Measurements from ENCODE around the gene FUCA1.

FUCA1 gene

DNA sequence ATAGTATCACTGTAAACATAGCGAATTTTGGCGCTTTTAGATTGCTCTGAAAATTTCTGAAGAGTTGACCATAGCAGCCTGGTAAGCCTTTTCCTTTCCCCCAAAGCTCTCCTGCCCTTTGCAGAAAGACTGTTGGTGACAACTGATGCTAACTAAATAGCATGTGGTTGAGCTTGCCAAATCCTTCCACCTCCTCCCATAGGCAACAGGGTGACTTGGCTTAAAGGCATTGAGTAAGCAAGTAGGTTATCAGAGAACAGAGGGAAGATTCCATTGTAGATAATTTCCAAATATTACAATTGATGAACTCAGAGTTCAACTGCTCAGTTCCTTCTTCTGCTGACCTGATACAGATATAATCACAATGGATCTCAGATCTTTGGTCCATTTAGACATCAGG is 22.9 kb downstream of the FUCA1 start:
- H3K79me2 ChIP-seq (ENCODE audit: insufficient read depth, low read length) = no peaks in the 10 kb centered on the region
- no peaks in the 10 kb centered on the region for H3K4me1 ChIP-seq (ENCODE audit: insufficient read depth, low read length, poor library complexity, severe bottlenecking)
- TF ChIP-seq, protein P1, sequence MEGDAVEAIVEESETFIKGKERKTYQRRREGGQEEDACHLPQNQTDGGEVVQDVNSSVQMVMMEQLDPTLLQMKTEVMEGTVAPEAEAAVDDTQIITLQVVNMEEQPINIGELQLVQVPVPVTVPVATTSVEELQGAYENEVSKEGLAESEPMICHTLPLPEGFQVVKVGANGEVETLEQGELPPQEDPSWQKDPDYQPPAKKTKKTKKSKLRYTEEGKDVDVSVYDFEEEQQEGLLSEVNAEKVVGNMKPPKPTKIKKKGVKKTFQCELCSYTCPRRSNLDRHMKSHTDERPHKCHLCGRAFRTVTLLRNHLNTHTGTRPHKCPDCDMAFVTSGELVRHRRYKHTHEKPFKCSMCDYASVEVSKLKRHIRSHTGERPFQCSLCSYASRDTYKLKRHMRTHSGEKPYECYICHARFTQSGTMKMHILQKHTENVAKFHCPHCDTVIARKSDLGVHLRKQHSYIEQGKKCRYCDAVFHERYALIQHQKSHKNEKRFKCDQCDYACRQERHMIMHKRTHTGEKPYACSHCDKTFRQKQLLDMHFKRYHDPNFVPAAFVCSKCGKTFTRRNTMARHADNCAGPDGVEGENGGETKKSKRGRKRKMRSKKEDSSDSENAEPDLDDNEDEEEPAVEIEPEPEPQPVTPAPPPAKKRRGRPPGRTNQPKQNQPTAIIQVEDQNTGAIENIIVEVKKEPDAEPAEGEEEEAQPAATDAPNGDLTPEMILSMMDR (conservative IDR thresholded peaks at IDR 0.05; ENCODE audit: low read length) = no peak
- no peak for TF ChIP-seq EZH2phosphoT487 (IDR thresholded peaks at IDR 0.05; ENCODE audit: borderline replicate concordance)
- no peaks in the 10 kb centered on the region for H3K9me3 ChIP-seq (ENCODE audit: insufficient read depth, low read depth, low read length)
- no peaks in the 10 kb centered on the region for H4K20me1 ChIP-seq (ENCODE audit: insufficient read depth, low read length, poor library complexity, severe bottlenecking)
- no peaks in the 10 kb centered on the region for H3K27me3 ChIP-seq (ENCODE audit: insufficient read depth, low read length, poor library complexity, severe bottlenecking)
- no peak overlapping the region for H3K9ac ChIP-seq (ENCODE audit: low read depth, low read length, poor library complexity, severe bottlenecking)
- no peak overlapping the region for H3K4me3 ChIP-seq (ENCODE audit: low read length, poor library complexity, severe bottlenecking)
- H3K9me2 ChIP-seq (replicated peaks; ENCODE audit: low read depth, low read length) = no peaks in the 10 kb centered on the region
- H3F3A ChIP-seq (ENCODE audit: low read depth) = no peaks in the 10 kb centered on the region
- H3K36me3 ChIP-seq (ENCODE audit: insufficient read depth, low read length) = no peaks in the 10 kb centered on the region
- H3K4me2 ChIP-seq (ENCODE audit: low read depth, low read length, poor library complexity, severe bottlenecking) = no peak overlapping the region
- no peak overlapping the region for H2AFZ ChIP-seq (ENCODE audit: low read length)

DNA sequence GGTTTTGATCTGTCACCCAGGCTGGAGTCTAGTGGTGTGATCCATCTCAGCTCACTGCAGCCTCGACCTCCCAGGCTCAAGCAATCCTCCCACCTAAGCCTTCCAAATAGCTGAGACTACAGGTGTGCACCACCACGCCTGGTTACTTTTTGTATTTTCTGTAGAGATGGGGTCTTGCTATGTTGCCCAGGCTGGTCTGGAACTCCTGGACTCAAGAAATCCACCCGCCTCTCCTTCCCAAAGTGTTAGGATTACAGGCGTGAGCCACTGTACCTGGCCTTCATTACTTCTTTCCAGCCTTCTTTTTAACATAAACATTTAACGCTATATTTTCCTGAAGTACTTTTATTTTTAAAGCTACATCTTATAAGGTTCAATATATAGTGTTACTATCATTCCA is 24.4 kb downstream of the FUCA1 start:
- H3K4me3 ChIP-seq (ENCODE audit: low read length, poor library complexity, severe bottlenecking) = no peak overlapping the region
- H3K4me2 ChIP-seq (ENCODE audit: low read depth, low read length, poor library complexity, severe bottlenecking) = no peak overlapping the region
- no peak overlapping the region for H3K9ac ChIP-seq (ENCODE audit: low read depth, low read length, poor library complexity, severe bottlenecking)
- no peaks in the 10 kb centered on the region for H3K9me3 ChIP-seq (ENCODE audit: insufficient read depth, low read depth, low read length)
- no peaks in the 10 kb centered on the region for H3K36me3 ChIP-seq (ENCODE audit: insufficient read depth, low read length)
- no peaks in the 10 kb centered on the region for H3F3A ChIP-seq (ENCODE audit: low read depth)
- H4K20me1 ChIP-seq (ENCODE audit: insufficient read depth, low read length, poor library complexity, severe bottlenecking) = no peaks in the 10 kb centered on the region
- H3K79me2 ChIP-seq (ENCODE audit: insufficient read depth, low read length) = no peaks in the 10 kb centered on the region
- H3K27me3 ChIP-seq (ENCODE audit: insufficient read depth, low read length, poor library complexity, severe bottlenecking) = no peaks in the 10 kb centered on the region
- no peaks in the 10 kb centered on the region for H3K9me2 ChIP-seq (replicated peaks; ENCODE audit: low read depth, low read length)
- no peak overlapping the region for H2AFZ ChIP-seq (ENCODE audit: low read length)
- H3K4me1 ChIP-seq (ENCODE audit: insufficient read depth, low read length, poor library complexity, severe bottlenecking) = no peaks in the 10 kb centered on the region
- TF ChIP-seq, protein P1 (conservative IDR thresholded peaks at IDR 0.05; ENCODE audit: low read length) = no peak
- TF ChIP-seq EZH2phosphoT487 (IDR thresholded peaks at IDR 0.05; ENCODE audit: borderline replicate concordance) = no peak

DNA sequence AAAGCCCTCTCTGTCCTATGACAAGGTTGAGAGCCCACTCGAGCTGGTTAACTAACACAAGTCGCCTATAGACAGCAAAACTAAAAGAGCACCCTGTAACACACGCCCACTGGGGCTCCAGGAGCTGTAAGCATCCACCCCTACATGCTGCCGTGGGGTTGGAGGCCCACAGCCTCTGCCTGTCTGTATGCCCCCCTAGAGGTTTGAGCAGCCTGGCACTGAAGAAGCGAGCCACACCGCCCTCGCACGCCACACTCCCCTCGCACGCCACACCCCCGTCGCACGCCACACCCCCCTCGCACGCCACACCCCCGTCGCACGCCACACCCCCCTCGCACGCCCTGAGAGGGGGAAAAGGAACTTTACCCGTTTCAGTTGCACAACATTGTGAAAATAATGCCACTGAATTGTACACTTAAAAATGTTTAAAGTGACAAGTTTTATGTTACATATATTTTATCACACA is 29.7 kb downstream of the FUCA1 start:
- Histone ChIP-seq H2AFZ (ENCODE audit: low read length) (peak overlapping the region; percentile 87), H3K9ac (ENCODE audit: low read depth, low read length, poor library complexity, severe bottlenecking) (peak overlapping the region; percentile 50), H4K20me1 (ENCODE audit: insufficient read depth, low read length, poor library complexity, severe bottlenecking) (no peaks in the 10 kb centered on the region), H3K9me3 (ENCODE audit: insufficient read depth, low read depth, low read length) (no peaks in the 10 kb centered on the region), H3K4me1 (ENCODE audit: insufficient read depth, low read length, poor library complexity, severe bottlenecking) (no peaks in the 10 kb centered on the region), H3K36me3 (ENCODE audit: insufficient read depth, low read length) (no peaks in the 10 kb centered on the region), H3K9me2 (replicated peaks; ENCODE audit: low read depth, low read length) (no peaks in the 10 kb centered on the region), H3K4me3 (ENCODE audit: low read length, poor library complexity, severe bottlenecking) (peak overlapping the region; percentile 65), H3F3A (ENCODE audit: low read depth) (no peaks in the 10 kb centered on the region), H3K4me2 (ENCODE audit: low read depth, low read length, poor library complexity, severe bottlenecking) (peak overlapping the region; percentile 85), H3K27me3 (ENCODE audit: insufficient read depth, low read length, poor library complexity, severe bottlenecking) (no peaks in the 10 kb centered on the region), H3K79me2 (ENCODE audit: insufficient read depth, low read length) (no peaks in the 10 kb centered on the region)
- TF ChIP-seq EZH2phosphoT487 (IDR thresholded peaks at IDR 0.05; ENCODE audit: borderline replicate concordance) = no peak
- TF ChIP-seq, protein P1 (conservative IDR thresholded peaks at IDR 0.05; ENCODE audit: low read length) = no peak

All from Loucy (cell line).